GM19324 (cell line): ENCODE measurements around the gene MUC4.

Experiments used
- ATAC-seq: cut with Tn5 transposase; IDR thresholded peaks from one replicate; pipeline ENCODE4 v1.9.1; 2021; ENCODE audit warnings: mild to moderate bottlenecking, moderate library complexity; ENCODE audit not compliant: unreplicated experiment, low FRiP score

The MUC4 gene

GRCh38 chr3:195763843-195764825 lies 47.6 kb downstream of the MUC4 start:
- ATAC-seq: no peak

- no peak for ATAC-seq
These were observed 48.5 kb downstream of the MUC4 start for GRCh38 chr3:195763076-195763830.

- ATAC-seq: no peak
These were observed 49.1 kb downstream of the MUC4 start for GRCh38 chr3:195762611-195763010.

- no peak for ATAC-seq
These were observed 49.5 kb downstream of the MUC4 start for GRCh38 chr3:195762249-195762585.

GRCh38 chr3:195761567-195762248 lies 50.0 kb downstream of the MUC4 start:
- no peak for ATAC-seq

GRCh38 chr3:195761123-195761566 lies 50.6 kb downstream of the MUC4 start:
- no peak for ATAC-seq

GRCh38 chr3:195760345-195761122 lies 51.2 kb downstream of the MUC4 start:
- ATAC-seq: no peak

- ATAC-seq: no peak
These were observed 52.9 kb downstream of the MUC4 start for GRCh38 chr3:195758721-195759353.

GRCh38 chr3:195757827-195758226 lies 53.9 kb downstream of the MUC4 start:
- ATAC-seq: no peak

GRCh38 chr3:195757438-195757770 lies 54.3 kb downstream of the MUC4 start:
- ATAC-seq: no peak

- no peak for ATAC-seq
These were observed 55.7 kb downstream of the MUC4 start for GRCh38 chr3:195755791-195756676.

- ATAC-seq: no peak
These were observed 56.3 kb downstream of the MUC4 start for GRCh38 chr3:195755391-195755790.

GRCh38 chr3:195754906-195755305 lies 56.8 kb downstream of the MUC4 start:
- no peak for ATAC-seq

GRCh38 chr3:195754141-195754540 lies 57.6 kb downstream of the MUC4 start:
- ATAC-seq: no peak

GRCh38 chr3:195753581-195753980 lies 58.1 kb downstream of the MUC4 start:
- ATAC-seq: no peak

GRCh38 chr3:195752546-195753331 lies 59.0 kb downstream of the MUC4 start:
- ATAC-seq: no peak

- ATAC-seq: no peak
These were observed 59.7 kb downstream of the MUC4 start for GRCh38 chr3:195752066-195752465.

GRCh38 chr3:195751560-195751959 lies 60.2 kb downstream of the MUC4 start:
- no peak for ATAC-seq
